ENCODE data around the gene LENEP. TPM values are rescaled to one million over a fixed set of nuclear protein-coding genes. Genes with fewer than 3 reads are reported as not detected.

The LENEP gene
- total RNA-seq, 1 experiment from 2014 or later = 1.3 TPM

DNA sequence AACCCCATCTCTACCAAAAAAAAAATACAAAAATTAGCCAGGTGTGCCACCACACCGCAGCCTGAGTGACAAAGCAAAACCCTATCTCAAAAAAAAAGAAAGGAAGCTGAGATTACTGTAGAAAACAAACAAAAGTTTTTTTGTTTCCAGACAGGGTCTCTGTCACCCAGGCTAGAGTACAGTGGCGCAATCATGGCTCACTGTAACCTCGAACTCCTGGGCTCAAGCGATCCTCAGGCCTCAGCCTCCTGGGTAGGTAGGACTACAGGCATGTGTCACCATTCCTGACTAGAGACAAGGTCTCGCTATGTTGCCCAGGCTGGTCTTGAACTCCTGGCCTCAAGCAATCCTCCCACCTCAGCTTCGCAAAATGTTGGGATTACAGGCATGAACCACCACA is 29.0 kb upstream of the LENEP start:
- Histone ChIP-seq H4K20me1 (ENCODE audit: insufficient read depth) (no peaks in the 10 kb centered on the region), H2AFZ (no peak overlapping the region), H3K9me2 (ENCODE audit: insufficient read depth) (no peaks in the 10 kb centered on the region), H3K36me3 (ENCODE audit: low read depth) (peaks cover 31% of the 10 kb centered on the region), H3K4me1 (replicated peaks; ENCODE audit: insufficient read depth) (peaks cover 24% of the 10 kb centered on the region), H3K27ac (no peak overlapping the region), H3K4me3 (no peak overlapping the region), H3K27me3 (ENCODE audit: insufficient read depth, low read depth) (no peaks in the 10 kb centered on the region), H3F3A (ENCODE audit: insufficient read depth, low read depth) (peaks cover 46% of the 10 kb centered on the region), H3K9me3 (ENCODE audit: insufficient read depth, low read depth) (no peaks in the 10 kb centered on the region), H3K79me2 (ENCODE audit: low read depth) (peaks cover 23% of the 10 kb centered on the region), H3K4me2 (no peak overlapping the region)
- no TSS peak for BruUV-seq (replicated peaks)
- ChIA-PET CTCF (interaction anchor here (0.7 to 0.8 kb wide), 2 partner anchors 9 to 23 kb away, joined by 3 read pairs; partner anchors contain the start of gene PBXIP1), POLR2A (ENCODE audit: unreplicated experiment) (interaction anchor here (0.6 to 0.7 kb wide), 3 partner anchors 10 to 55 kb away, joined by 4 to 6 read pairs (median 4); partner anchors contain the start of genes CKS1B and FLAD1)
- no peak for TF ChIP-seq EZH2 (IDR thresholded peaks at IDR 0.05; ENCODE audit: low read depth)
- TF ChIP-seq, protein P1, sequence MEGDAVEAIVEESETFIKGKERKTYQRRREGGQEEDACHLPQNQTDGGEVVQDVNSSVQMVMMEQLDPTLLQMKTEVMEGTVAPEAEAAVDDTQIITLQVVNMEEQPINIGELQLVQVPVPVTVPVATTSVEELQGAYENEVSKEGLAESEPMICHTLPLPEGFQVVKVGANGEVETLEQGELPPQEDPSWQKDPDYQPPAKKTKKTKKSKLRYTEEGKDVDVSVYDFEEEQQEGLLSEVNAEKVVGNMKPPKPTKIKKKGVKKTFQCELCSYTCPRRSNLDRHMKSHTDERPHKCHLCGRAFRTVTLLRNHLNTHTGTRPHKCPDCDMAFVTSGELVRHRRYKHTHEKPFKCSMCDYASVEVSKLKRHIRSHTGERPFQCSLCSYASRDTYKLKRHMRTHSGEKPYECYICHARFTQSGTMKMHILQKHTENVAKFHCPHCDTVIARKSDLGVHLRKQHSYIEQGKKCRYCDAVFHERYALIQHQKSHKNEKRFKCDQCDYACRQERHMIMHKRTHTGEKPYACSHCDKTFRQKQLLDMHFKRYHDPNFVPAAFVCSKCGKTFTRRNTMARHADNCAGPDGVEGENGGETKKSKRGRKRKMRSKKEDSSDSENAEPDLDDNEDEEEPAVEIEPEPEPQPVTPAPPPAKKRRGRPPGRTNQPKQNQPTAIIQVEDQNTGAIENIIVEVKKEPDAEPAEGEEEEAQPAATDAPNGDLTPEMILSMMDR (conservative IDR thresholded peaks at IDR 0.05) = no peak
- intact Hi-C loops (cut with micrococcal nuclease; ENCODE audit: unreplicated experiment) = loop anchor here (5.0 kb wide), 1 partner anchor 38 kb away; the partner anchor contains the start of gene ZBTB7B
- DNase-seq = no peak

DNA sequence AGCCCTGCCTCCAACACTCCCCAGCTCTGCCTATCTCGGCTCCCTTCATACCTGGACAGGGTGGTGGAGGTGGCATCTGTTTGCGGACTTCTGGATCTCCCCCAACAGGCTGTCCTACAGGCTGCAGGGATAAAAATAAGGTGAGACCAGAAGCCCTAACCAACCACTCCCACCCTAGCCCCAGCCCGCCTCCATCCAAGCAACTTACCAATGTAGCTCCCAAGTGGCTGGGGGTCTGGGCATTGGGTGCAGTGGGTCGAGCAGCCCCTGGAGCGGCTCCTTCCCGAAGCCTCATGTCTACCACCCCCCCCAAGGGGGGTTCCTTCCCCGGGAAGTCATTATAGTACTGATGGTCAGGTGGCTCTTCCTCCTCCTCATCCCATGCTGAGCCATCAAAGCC is 27.3 kb upstream of the LENEP start:
- ChIA-PET POLR2A (ENCODE audit: unreplicated experiment) (interaction anchor here (0.5 to 0.6 kb wide), 2 partner anchors 10 kb away, joined by 3 to 5 read pairs; partner anchors contain the start of gene PBXIP1), CTCF (interaction anchor here (1.4 kb wide), 1 partner anchor 86 kb away, joined by 3 read pairs; no protein-coding TSS in a partner anchor)
- H2AFZ ChIP-seq = no peak overlapping the region
- TF ChIP-seq, protein P1 (conservative IDR thresholded peaks at IDR 0.05) = no peak
- TF ChIP-seq EZH2 (IDR thresholded peaks at IDR 0.05; ENCODE audit: low read depth) = no peak
- H3K9me3 ChIP-seq (ENCODE audit: insufficient read depth, low read depth) = no peaks in the 10 kb centered on the region
- H3K4me1 ChIP-seq (replicated peaks; ENCODE audit: insufficient read depth) = peaks cover 34% of the 10 kb centered on the region
- H3K27me3 ChIP-seq (ENCODE audit: insufficient read depth, low read depth) = no peaks in the 10 kb centered on the region
- H4K20me1 ChIP-seq (ENCODE audit: insufficient read depth) = no peaks in the 10 kb centered on the region
- DNase-seq = no peak
- H3K79me2 ChIP-seq (ENCODE audit: low read depth) = peaks cover 29% of the 10 kb centered on the region
- H3K9me2 ChIP-seq (ENCODE audit: insufficient read depth) = no peaks in the 10 kb centered on the region
- H3F3A ChIP-seq (ENCODE audit: insufficient read depth, low read depth) = peaks cover 51% of the 10 kb centered on the region
- intact Hi-C loops (cut with micrococcal nuclease; ENCODE audit: unreplicated experiment) = no loop called here
- no peak overlapping the region for H3K27ac ChIP-seq
- BruUV-seq (replicated peaks) = no TSS peak
- H3K4me2 ChIP-seq = no peak overlapping the region
- H3K36me3 ChIP-seq (ENCODE audit: low read depth) = peaks cover 33% of the 10 kb centered on the region
- H3K4me3 ChIP-seq = no peak overlapping the region

DNA sequence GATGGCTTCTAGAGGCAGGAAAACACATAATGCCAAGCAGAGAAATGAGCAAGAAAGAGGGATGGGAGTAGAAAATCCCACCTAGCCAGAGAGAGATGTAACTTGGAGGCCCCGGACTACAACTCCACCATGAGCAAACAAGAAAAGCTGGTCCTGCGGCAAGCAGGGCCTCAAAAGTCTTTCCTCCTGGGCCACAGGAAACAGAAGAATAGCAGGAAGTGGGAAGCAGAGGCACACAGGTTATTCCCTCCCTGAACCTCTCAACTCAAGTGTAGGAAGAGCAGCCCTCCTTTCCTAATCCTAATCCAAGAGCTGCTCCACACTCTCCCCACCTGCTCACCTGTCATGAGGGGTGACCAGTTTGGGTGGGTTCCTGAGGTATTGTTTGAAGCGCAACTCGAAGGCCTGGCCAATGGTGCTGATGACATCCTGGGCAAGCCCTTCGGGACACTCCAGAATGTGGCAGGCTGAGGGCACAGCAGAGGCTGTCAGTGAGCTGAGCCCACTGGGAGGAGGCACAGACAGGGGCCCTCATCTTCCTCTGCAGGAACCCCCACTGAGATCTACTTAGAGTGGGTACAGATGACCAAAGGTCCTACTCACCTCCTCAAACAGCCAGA is 25.9 kb upstream of the LENEP start:
- TF ChIP-seq, protein P1 (conservative IDR thresholded peaks at IDR 0.05) = no peak
- TF ChIP-seq EZH2 (IDR thresholded peaks at IDR 0.05; ENCODE audit: low read depth) = no peak
- Histone ChIP-seq H3K27ac (no peak overlapping the region), H3K4me1 (replicated peaks; ENCODE audit: insufficient read depth) (peaks cover 45% of the 10 kb centered on the region), H3K27me3 (ENCODE audit: insufficient read depth, low read depth) (no peaks in the 10 kb centered on the region), H3F3A (ENCODE audit: insufficient read depth, low read depth) (peaks cover 59% of the 10 kb centered on the region), H3K9me2 (ENCODE audit: insufficient read depth) (no peaks in the 10 kb centered on the region), H4K20me1 (ENCODE audit: insufficient read depth) (no peaks in the 10 kb centered on the region), H3K79me2 (ENCODE audit: low read depth) (peaks cover 41% of the 10 kb centered on the region), H3K4me2 (no peak overlapping the region), H3K36me3 (ENCODE audit: low read depth) (peaks cover 33% of the 10 kb centered on the region), H3K4me3 (no peak overlapping the region), H3K9me3 (ENCODE audit: insufficient read depth, low read depth) (no peaks in the 10 kb centered on the region), H2AFZ (no peak overlapping the region)
- BruUV-seq (replicated peaks) = no TSS peak
- CTCF ChIA-PET = interaction anchor here (0.5 kb wide), 2 partner anchors 83 to 84 kb away, joined by 4 to 6 read pairs; partner anchors contain the start of gene ADAM15
- DNase-seq = no peak
- intact Hi-C loops (cut with micrococcal nuclease; ENCODE audit: unreplicated experiment) = no loop called here
- POLR2A ChIA-PET (ENCODE audit: unreplicated experiment) = no interaction called here
